Pancreas (tissue), 10 donors: ENCODE results near the gene MAPK1. TPM values are rescaled to one million over a fixed set of nuclear protein-coding genes. Genes with fewer than 3 reads are reported as not detected.

ENCODE experiments used
- ATAC-seq, 4 donors: fragments of 200-7000 bp; cut with Tn5 transposase; one replicate each; pipeline versions ENCODE4 v1.8.0 to v1.9.1; 2020; ENCODE audit warnings: mild to moderate bottlenecking in 4 of 4, moderate library complexity in 4 of 4
- DNase-seq, 6 donors: peaks; one replicate each; pipeline ENCODE4 v3.0.0-alpha.2; 2020
- FAIRE-seq: peaks from 2 replicates; lab custom pipeline; 2012; peaks lifted over from hg19 to GRCh38; lab: Jason Lieb, UNC
- H3K27ac ChIP-seq, 4 donors: fragments of 200-600 bp; sonication (generic); 1 replicate in 3 of 4; 2 replicates in 1 of 4; pipeline versions ENCODE4 v1.5.0 to v1.8.0; 2020
- H3K27me3 ChIP-seq, 4 donors: fragments of 200-600 bp; one replicate each; pipeline ENCODE4 v1.8.0; 2021
- H3K36me3 ChIP-seq, 3 donors: fragments of 200-600 bp; sonication (generic) in 1 of 3; one replicate each; pipeline versions ENCODE4 v1.5.0 to v1.8.0; 2020 to 2021
- H3K4me1 ChIP-seq, 3 donors: fragments of 200-600 bp; one replicate each; pipeline ENCODE4 v1.8.0; 2021
- H3K4me3 ChIP-seq, 4 donors: fragments of 200-600 bp; sonication (generic) in 2 of 4; one replicate each; pipeline versions ENCODE4 v1.5.0 to v1.8.0; 2020 to 2021
- H3K9me3 ChIP-seq, 4 donors: fragments of 200-600 bp; one replicate each; pipeline ENCODE4 v1.8.0; 2021
- CTCF ChIP-seq, 4 donors: fragments of 200-600 bp; sonication (generic) in 3 of 4; IDR thresholded peaks; one replicate each; pipeline versions ENCODE4 v1.5.0 to v1.8.0; 2021; ENCODE audit warnings: antibody characterized with exemption in 4 of 4
- WGBS, 2 donors: extraction: QIAGEN DNeasy Blood & Tissue Kit; methylation state at CpG; one replicate each; pipeline ENCODE4 v1.1.7; 2013; 5-methylcytosine and 5-hydroxymethylcytosine counted together
- intact Hi-C, 3 donors: fragments of 100-400 bp; cut with DNase I; formaldehyde crosslinking; loops; one replicate each; pipeline versions ENCODE4 v1.11.1 to v1.14.2; 2022
- polyA plus RNA-seq, 2 donors: library from polyadenylated mRNA; stranded (reverse); fragments of 200-250 nt; gene quantifications; one replicate each; pipeline ENCODE4 v1.2.3, GENCODE V29; 2013
- total RNA-seq, 6 donors: library from RNA; stranded (reverse); fragmentation: NEBNext Ultra II Directional in 4 of 6; extraction: Animal tissue kit (Norgen Biotek cat#: 25700) in 4 of 6; gene quantifications; one replicate each; pipeline versions ENCODE4 v1.2.1 to v1.2.4, GENCODE V29; 2021 to 2023
- donor health status: healthy with polysubstance abuse.
- donor health status: DM: no; HTN: no; CAD: no; lungs with moderate emphysema.
- donor health status: DM: no; HTN: no; CAD: no.
- donor health status: control.
- donor health status: control.
- donor health status: Bipolar disorder and iron deficiency.
- donor health status: DM: yes; HTN: yes; CAD: no.
- donor health status: DM: no; HTN: no; CAD: no.
- donor health status: DM: no; HTN: no; CAD: no.
- donor health status: DM: yes; HTN: yes; CAD: no.

Gene MAPK1
- total and polyA plus RNA-seq, 8 donors = 7.0 to 85.7 (median 66.4) TPM

- H3K36me3 ChIP-seq = no peaks in the 10 kb centered on the region
- no peak for TF ChIP-seq CTCF (IDR thresholded peaks at IDR 0.05)
- no peaks in the 10 kb centered on the region for H3K27me3 ChIP-seq
- intact Hi-C loops = no loop called here
- H3K9me3 ChIP-seq = no peaks in the 10 kb centered on the region
- peaks cover 0 to 7% (median 0%) of the 10 kb centered on the region in 3 donors for H3K4me1 ChIP-seq
- 78 to 84% methylated on average over 9 of the region's 9 CpGs for WGBS, 2 donors
- no peak overlapping the region for H3K27ac ChIP-seq
- no peak for ATAC-seq
- no peak for DNase-seq
- no peak overlapping the region for H3K4me3 ChIP-seq
- no peak for FAIRE-seq
Observed at GRCh38 chr22:21736948-21737347, 130.5 kb downstream of the MAPK1 start.

GRCh38 chr22:21736084-21736642 lies 131.3 kb downstream of the MAPK1 start:
- no peak for TF ChIP-seq CTCF (IDR thresholded peaks at IDR 0.05)
- ATAC-seq (peak; percentile 20 to 45 (median 30)), FAIRE-seq (no peak), DNase-seq (no peak)
- Histone ChIP-seq H3K36me3 (no peaks in the 10 kb centered on the region), H3K27ac (no peak overlapping the region), H3K9me3 (no peaks in the 10 kb centered on the region), H3K4me3 (peak overlapping the region; percentile 27 to 71 (median 44)), H3K4me1 (peaks cover 0 to 7% (median 0%) of the 10 kb centered on the region in 3 donors), H3K27me3 (no peaks in the 10 kb centered on the region)
- 7 to 15% methylated on average over 31 to 65 of the region's 65 CpGs for WGBS, 2 donors
- intact Hi-C loops = no loop called here

- TF ChIP-seq CTCF (IDR thresholded peaks at IDR 0.05) = no peak
- Histone ChIP-seq H3K36me3 (no peaks in the 10 kb centered on the region), H3K4me3 (peak within 1 kb of the TSS; percentile 44 to 71 (median 54)), H3K4me1 (peaks cover 0 to 7% (median 0%) of the 10 kb centered on the region in 3 donors), H3K27me3 (no peaks in the 10 kb centered on the region), H3K9me3 (no peaks in the 10 kb centered on the region), H3K27ac (peak within 1 kb of the TSS; percentile 43 to 81 (median 63))
- WGBS, 2 donors = 1% methylated on average over 43 to 102 of the region's 102 CpGs
- ATAC-seq (peak; percentile 93 to 98 (median 96)), DNase-seq (peak; percentile 96 to 99 (median 98)), FAIRE-seq (no peak)
- intact Hi-C loops = no loop called here
Observed at GRCh38 chr22:21735200-21736083, 132.0 kb downstream of the MAPK1 start, which contains the start of gene YPEL1. YPEL1 (minus strand) TSS chr22:21735794; CDS start chr22:21710744, 25,050 bp downstream.

- intact Hi-C loops = no loop called here
- Histone ChIP-seq H3K4me1 (peaks cover 0 to 7% (median 0%) of the 10 kb centered on the region in 3 donors), H3K27ac (peak overlapping the region in 2 of 4 donors; percentile 43 to 78), H3K27me3 (no peaks in the 10 kb centered on the region), H3K36me3 (no peaks in the 10 kb centered on the region), H3K9me3 (no peaks in the 10 kb centered on the region), H3K4me3 (peak overlapping the region; percentile 44 to 66 (median 54))
- no peak for FAIRE-seq
- WGBS, 2 donors = 19 to 20% methylated on average over 8 of the region's 8 CpGs
- ATAC-seq = no peak
- DNase-seq = peak in 1 of 6 donors; percentile 18
- TF ChIP-seq CTCF (IDR thresholded peaks at IDR 0.05) = no peak
Observed at GRCh38 chr22:21734540-21735199, 132.8 kb downstream of the MAPK1 start.
